ENCODE data around the gene MPST.

Gene MPST

DNA sequence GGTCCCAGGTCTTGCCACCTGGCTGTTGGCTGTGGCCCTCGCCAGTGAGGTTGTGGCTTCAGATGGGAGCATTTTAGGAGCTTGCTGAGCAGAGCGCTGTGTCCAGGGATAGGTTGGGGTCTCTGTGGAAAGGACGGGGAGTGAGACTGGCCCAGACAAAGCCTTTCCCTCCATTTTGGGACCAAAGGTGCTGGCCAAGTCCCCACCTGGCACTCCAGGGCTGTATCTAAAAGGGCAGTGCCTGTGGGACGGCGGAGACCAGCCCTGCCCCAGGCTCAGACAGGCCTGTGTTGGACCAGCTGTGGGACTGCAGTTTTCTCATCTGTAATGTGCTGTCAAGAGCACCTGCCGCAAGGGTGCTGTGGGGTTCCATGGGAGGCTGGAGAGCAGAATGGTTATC is 27.0 kb downstream of the MPST start:
- FAIRE-seq = no peak

DNA sequence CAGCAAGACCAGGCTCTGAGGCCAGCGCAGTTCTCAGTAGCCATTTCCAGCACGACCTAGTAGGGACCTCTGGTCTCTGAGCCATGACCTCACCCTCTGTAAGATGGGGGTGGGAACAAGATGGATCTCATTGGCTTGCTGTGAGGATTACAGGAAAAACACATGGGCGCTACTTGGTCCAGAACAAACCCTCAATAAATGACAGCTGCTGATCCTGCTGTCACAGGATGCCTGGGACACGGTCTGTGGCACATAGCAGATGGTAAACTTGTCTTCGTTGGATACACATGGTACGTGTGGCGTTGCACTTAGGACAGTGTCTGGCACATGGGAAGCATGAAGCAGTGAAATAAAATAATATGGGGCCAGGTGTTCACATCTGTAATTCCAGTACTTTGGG is 27.5 kb downstream of the MPST start:
- FAIRE-seq = no peak

DNA sequence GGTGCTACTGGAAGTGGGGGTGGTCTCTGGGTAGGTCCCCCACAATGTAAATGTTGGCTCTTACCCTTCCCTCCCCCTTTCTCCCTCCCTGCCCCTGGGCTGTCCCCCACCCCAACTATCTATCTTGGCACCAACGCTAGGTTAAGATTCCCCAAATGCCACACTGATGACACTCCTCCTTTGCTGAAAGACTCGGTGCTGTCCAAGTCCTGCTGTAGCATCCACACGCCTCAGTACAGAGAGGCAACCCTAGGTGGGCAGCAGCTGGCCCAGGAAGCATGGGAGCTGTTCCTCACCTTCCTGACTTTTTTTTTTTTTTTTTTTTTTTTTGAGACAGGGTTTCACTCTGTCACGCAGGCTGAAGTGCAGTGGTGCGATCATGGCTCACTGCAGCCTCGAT is 28.6 kb downstream of the MPST start:
- FAIRE-seq = no peak

DNA sequence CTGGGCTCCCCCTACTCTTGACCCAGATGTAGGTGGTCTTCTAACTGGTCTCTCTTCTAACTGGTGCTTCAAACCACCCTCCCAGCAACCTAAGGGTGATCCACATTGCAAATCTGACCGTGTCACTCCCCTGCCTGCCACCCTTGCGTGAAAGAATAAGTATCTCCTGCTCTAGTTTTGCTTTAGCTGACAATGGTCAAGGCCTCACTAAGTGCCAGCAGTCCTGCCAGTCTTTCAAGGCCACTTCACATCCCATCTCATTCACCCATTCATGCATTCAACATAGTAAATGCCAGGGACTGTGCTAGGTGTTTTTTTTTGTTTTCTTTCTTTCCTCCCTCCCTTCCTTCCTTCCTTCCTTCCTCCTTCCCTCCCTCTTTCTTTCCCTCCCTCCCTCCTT is 29.7 kb downstream of the MPST start:
- FAIRE-seq = no peak

DNA sequence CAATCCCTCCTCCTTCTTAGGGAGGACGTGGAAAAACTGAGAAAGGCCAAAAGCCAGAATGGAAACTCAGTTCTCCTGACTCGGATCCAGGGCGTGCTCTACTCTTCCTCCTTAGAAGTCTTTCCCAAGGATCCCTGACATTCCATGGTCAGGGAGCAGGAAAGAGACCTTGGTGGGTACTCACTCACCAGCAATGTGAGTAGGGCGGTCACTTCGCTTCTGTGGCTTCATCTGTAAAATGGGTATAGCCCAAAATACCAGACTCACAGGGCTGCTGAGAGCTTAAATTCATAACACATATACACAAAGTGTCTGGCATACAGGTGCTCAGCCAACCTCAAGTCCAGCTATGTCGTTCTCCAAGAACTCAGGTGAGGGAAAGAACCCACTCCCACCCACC is 31.4 kb downstream of the MPST start:
- FAIRE-seq = no peak

DNA sequence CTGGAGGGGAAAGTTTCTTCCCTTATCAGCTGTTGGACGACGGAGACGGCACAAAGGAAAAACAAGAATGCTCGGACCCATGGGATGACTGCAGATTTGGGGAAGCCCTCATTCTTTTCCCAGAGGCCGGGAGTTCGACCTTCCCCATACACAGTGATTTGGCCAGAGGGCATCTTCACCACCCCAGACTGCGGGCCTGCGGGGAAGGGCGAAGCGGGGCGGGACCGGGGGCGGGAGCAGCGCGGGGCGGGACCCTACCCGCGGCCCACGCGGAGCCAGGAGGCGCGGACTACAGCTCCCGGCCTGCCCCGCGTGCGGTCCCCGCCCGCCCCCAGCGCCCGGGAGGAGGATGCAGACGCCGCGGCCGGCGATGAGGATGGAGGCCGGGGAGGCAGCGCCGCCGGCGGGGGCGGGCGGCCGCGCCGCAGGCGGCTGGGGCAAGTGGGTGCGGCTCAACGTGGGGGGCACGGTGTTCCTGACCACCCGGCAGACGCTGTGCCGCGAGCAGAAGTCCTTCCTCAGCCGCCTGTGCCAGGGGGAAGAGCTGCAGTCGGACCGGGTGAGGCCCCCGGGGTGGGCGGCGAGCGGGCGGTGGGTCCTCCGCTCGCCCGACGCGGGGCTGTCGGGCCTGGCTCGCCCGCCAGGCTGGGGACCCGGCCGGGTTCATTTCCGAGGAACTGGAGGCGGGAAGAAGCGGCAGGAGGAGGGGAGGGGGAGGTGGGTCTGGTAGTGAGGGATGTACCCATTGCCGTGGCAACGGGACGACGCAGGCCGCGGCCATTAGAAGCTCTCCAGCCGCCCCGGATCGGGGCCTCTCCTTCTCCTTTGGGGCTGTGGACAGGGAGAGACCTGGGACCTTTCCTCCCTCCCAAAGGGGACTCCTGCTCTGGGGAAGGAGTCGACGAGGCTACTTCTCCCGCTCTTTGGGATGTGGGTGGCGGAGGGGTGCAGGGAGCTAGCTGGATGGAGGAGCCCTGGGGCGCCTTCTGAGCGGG is 32.1 kb downstream of the MPST start, which contains the start of gene KCTD17:
TSS of gene KCTD17 (plus strand) at position 352 of the 995 bp plus-strand sequence. CDS start at position 371, 19 bp downstream.
- FAIRE-seq = no peak

DNA sequence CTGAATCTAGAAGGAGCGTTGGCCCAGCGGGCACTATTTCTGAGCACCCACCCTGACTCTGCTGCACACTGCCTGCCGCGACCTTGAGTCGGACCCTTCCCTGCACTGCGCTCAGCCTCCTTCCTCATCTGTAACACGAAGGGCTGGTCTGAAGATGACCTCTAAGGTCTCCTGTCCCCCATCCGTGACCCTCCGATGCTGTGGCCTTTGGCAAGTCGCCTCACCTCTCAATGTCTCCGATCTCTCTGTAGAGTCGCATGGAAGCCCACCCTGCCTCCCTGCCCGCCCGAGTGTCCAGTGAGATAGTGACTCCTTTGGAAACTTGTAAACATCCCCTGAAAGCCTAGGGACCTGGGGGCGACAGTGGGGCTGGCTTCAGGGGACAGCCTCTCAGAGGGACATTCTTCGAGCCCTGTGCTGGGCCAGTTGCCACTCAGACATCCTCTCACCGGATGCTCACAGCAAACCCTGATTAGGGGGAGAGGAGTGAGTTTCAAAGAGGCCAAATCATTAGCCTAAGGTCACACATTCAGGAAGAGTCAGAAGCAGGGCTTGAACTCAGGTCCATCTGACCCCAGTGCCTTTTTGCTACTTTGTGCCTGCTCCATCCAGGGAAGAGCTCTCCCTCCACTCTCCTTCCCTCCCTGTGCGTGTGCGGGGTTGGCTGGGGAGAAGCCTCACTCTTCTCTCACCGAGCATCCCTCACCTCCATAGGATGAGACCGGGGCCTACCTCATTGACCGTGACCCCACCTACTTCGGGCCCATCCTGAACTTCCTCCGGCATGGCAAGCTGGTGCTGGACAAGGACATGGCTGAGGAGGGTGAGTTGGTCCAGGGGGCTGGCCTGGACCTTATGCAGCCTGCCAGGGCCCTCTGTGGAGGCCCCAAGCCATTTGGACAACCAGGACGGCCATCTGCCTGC is 33.1 kb downstream of the MPST start:
- FAIRE-seq = no peak

DNA sequence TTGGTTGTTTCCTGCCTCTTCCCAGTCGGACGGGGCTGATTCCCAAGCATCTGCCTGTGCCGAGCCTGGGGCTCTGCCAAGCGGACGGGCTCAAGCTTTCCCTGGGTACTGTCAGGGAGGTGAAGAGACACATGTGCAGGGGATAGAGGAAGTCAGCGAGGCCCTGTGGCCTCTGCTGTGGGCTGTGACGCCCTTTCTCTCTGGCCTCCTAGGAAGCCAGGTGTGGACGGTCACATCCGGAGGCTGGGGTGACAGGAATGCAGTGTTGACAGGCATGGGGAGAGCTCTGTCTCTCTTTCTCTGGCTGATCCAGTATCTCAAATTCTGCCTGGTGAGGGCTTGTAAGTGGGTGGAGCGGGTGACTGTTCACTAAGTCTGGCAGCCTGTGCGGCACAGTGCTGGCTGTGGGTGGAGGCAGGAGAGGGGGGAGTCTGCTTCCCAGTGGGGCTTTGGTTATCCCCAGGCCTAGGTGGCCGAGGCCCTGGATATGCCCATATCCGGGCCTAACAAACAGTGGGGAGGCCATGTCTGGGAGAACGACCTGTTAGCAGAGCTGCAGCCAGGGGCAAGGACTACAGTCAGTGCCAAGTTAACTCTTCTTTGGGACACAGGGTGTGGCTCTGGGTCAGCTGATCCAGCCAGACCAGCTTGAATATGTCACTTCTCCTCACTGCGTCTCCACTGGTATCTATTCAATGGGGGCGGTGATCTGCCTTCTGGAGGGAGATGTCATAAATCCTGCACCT is 33.9 kb downstream of the MPST start:
- FAIRE-seq = no peak

DNA sequence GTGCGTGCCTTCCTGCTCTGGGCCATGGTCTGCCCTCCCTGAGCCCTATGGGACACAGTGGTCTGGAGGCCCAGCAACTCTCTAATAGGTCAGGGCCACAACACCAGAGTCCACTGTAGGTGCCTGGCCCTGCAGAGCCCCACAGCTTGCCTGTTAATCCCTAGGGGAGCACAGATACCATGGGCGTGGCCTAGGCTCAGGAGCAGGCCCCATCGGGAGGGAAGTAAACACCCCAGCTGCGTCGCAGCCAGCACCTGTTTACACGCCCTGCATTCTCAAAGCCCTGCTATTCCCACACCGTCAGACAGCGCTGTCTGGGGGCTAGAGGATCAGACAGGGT is 34.5 kb downstream of the MPST start:
- FAIRE-seq = no peak

DNA sequence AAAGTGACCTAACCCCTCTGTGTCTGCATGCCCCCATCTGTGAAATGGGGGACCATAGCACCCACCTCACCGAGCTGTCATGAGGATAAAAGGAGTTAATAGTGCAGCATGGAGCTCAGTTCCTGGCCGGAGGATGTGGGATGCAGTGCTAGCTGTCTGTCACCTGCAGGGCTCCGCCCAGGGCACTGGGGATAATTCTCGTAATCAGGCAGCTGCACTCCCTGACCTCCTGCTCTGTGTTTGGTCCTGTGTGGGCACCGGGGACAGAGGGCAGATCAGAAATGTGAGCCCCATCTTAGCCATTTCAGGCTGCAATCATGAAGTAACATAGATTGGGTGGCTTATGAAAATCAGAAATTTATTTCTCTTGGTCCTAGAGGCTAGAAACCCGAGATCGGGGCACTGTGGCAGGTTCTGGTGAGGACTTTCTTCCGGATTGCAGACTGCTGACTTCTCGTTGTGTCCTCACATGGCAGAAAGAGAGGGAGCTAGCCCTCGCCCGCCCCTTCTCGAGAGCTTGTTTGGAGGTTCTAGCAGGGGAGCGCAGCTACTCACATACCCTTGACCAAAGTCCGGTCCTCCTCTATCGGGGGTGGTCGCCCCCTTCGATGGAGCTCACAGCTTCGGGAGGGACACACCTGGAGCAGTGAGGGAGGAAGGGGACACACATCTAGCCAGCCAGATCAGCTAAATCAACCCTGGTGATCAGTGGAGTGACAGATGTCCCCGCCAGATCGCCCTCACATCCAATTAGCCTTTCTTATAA is 35.2 kb downstream of the MPST start:
- FAIRE-seq = no peak

DNA sequence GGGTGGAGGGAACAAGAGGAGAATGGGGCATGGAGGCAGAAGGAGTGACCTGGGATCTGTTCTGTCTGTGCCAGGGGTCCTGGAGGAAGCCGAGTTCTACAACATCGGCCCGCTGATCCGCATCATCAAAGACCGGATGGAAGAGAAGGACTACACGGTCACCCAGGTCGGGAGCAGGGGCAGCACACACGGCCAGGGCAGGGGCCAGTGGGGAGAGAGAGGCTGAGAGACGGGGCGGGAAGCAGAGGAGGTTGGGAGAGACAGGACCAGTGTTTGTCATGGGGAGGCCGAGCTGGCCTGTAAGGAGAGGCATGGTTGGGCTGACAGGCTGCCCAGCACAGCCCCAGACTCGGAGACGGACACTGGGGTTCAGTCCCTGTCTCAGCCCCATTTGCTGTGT is 36.7 kb downstream of the MPST start:
- no peak for FAIRE-seq

DNA sequence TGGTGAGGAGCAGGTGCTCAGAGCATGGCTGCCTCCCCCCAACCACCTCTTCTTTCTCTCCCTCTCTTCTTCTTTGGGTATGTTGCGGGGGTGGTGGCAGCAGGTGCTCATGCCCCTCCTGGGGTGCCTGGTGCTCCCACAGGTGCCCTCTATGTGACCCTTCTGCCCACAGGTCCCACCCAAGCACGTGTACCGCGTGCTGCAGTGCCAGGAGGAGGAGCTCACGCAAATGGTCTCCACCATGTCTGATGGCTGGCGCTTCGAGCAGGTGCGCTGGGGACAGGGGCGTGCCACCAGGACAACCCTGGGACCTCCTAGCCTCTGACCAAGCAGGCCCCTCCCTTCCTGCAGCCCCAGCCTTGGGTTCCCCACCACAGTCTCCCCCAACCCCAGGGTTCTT is 37.7 kb downstream of the MPST start:
- FAIRE-seq = no peak

DNA sequence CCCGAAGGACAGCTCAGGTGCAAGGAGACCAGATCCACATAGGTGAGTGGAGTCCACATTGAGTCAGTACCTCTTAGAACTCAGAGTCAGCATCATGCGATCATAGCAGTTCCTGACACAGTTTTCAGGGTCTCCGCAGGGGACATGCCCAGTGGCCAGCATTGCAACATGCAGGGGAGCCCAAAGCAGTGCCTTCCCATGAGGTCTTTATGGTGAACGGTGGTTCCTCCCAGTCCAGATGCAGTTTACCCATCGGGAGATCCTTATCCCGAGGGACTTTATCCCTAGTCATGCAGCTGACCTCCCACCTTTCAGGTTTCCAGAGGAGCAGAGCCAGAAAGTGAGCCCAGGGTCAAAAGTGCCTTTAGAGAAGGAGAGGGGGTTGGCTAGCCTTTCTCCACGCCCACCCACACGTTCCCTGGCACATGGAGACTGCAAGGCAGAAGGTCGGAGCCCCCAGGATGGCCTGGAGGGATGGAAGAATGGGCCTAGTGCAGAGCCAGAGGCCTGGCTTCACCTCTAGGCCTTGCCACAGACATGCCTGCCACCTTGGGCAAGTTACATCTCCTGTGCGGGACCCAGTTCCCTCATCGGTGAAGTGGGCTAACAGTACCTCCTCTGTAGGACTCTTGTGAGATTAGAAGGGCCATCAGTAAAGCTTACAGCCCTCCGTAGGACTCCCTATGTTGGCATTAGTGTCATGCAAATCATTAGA is 38.4 kb downstream of the MPST start:
- no peak for FAIRE-seq

DNA sequence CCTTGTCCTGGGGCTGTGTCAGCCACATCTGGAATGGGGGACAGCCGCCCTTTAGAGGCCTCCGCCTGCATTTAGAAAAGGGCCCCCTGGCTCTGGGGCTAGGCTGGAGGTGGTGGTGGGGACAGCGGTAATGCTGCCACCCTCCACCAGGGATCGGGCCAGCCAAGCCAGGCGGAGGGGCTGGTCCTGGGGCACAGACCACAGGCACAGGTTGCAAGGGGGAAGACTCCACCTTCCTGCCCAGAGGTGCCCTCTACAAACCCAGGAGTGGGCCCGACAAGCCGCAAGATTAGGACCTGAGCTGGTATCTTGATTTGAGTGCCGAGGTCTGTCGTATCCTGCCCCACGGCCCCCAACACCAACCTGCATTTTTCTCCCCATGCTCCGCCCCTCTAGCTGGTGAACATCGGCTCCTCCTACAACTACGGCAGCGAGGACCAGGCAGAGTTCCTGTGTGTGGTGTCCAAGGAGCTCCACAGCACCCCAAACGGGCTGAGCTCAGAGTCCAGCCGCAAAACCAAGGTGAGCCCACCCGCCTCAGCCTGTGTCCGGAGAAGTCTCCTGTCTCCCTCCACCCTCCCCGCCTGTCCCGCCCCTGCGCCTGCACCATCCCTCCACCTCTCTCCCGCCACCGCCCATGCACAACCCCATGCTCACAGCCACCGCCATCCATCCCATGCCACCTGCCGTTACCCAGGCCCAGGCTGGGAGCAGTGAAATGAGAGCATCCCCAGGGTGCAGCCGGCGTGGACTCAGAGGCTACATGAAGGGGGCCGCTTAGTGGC is 39.6 kb downstream of the MPST start:
- FAIRE-seq = no peak

DNA sequence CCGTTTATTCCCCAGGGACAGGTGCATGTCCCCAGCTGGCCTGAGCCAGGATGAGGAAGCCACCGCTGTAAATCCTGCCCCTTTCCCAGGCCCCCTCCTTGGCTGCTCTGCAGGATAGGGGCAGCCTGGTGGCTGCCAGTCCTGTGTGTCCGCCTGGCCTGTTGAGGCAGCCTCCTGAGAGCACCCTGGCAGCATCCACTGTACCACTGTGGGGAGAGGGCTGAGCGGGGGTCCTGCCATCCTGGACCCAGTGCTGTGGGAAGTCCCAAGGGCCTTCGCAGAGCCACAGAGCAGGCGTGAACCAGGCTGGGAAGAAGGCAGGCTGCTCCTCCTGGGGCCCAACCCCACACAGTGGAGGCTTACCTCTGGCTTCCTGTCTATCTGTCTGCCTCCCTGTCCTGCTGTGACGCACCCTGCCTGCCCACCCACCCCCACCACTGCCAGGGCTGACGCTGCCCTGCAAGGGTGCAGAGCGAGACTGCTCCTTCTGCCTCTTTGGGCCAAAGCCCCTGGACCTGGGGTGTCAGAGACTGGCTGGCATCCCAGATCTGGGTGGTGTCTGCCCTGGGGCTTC is 40.4 kb downstream of the MPST start:
- no peak for FAIRE-seq

DNA sequence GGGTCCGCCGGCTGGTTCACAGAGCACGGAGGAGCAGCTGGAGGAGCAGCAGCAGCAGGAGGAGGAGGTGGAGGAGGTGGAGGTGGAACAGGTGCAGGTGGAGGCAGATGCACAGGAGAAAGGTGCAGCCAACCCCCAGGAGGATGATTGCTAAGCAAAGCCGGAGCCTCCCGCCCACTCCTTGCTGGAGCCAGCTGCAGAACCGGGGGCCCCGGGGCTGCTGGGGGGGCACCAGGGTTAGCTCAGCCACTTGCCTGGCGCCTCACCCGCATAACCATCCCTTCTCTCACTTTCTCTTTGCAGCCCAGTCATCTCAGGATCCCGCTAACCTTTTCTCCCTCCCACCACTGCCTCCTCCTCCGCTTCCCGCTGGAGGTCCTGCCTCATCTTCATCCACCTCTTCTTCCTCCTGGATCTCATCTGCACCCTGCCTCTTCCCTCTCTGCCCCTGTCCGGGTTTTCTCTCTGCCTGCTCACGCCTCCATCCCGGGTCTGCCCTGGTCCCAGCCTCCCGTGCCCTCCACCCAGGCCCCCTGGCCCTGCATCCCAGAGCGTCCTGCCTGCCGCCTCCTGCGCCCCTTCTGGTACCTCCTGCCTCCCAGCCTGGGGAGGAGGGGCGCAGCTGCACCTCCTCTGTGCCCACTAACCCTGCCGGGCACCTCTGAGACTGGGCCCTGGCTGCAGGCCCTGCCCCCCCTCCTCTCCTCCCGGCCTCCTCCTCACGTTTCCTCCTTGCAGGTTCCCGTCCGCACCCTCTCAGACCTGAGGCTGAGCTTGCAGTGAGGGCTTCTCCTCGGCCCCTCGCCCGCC is 41.5 kb downstream of the MPST start:
- FAIRE-seq = no peak

DNA sequence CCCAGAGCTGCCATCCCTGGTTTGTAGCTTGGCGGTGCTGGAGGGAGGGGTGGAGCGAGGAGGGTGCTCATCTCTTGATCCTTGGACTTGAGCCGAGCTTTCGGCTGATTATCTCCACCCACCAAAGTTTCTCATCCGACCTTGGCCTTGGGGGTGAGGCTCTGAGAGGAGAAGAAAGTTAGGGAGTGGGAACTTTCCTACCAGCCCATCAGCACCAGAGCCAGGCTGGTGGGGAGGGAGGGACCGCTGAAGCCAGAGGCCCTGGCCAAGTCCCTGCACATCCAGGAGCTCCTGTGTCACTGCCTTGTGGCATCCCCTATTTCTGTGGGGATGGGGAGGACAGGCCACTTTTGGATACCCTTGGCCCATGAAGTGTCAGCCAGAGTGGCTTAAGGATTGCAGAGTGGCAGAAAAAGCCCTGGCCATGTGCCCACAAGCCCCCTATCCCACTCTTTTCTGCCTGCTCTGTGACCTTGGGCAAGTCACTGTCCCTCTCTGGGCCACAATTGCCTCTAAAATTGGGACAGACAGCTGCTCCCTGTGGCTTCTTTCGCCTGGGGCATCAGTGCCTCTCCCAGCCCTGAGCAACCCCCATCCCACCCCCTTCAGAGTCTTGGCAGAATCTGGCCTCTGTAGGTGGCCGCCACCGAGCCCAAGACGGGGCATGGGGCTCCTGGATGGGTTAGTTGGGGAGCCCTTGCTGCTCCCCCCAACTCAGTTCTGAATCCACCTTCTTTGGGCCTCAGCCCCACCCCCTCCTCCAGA is 42.3 kb downstream of the MPST start:
- no peak for FAIRE-seq

DNA sequence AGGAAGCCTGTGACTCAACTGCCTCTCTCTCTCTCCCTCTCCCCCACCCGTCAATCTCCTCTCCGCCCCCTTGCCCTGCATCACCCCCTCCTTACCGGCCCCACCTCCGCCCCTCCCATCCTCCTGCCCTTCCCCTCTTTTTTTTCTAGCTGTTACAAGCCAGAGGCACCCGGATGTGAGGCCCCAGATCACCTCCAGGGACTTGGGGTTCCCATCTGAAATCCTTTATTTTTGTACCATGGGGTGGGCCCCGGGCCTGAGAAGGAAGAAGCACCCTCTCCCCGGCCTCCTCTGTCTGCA is 42.8 kb downstream of the MPST start:
- no peak for FAIRE-seq
